HUES6 (cell line): ENCODE results near the gene PPIP5K2.
"Not testable (repeated sequence)": the region's sequence is repeated elsewhere in the genome, so short reads cannot be mapped to it uniquely, and the experiment has no call there.

Experiments
- H3K27ac ChIP-seq: 2 replicates; pipeline ENCODE4 v1.7.0; 2013; ENCODE audit warnings: low read depth, mild to moderate bottlenecking, low read length, inconsistent platforms
- H3K27me3 ChIP-seq: 2 replicates; pipeline ENCODE4 v1.6.1; 2013; ENCODE audit warnings: low read length; ENCODE audit not compliant: control insufficient read depth, insufficient read depth
- H3K36me3 ChIP-seq: 2 replicates; pipeline ENCODE4 v1.6.1; 2013; ENCODE audit warnings: low read length; ENCODE audit not compliant: control insufficient read depth, insufficient read depth
- H3K4me1 ChIP-seq: 2 replicates; pipeline ENCODE4 v1.6.1; 2013; ENCODE audit warnings: low read length; ENCODE audit not compliant: control insufficient read depth, insufficient read depth
- H3K4me3 ChIP-seq: 2 replicates; pipeline ENCODE4 v1.5.1; 2013; ENCODE audit warnings: low read depth, low read length
- H3K9ac ChIP-seq: one replicate; pipeline ENCODE4 v1.6.1; 2013; ENCODE audit warnings: mild to moderate bottlenecking, low read length
- H3K9me3 ChIP-seq: 2 replicates; pipeline ENCODE4 v1.6.1; 2013; ENCODE audit warnings: low read depth, low read length; ENCODE audit not compliant: control insufficient read depth, insufficient read depth

Gene PPIP5K2

DNA sequence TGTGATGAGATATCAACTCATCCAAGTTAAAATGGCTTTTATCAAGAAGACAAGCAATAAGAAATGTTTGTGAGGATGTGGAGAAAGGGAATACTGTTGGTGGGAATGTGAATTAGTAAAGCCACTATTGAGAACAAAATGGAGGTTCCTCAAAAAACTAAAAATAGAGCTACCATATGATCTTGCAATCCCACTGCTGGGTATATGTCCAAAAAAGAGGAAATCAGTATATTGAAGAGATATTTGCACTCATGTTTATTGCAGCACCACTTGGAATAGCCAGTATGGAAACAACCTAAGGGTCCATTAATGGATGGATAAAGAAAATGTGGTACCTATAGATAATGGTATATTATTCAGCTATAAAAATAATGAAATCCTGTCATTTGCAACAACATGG, 25.1 kb downstream of the PPIP5K2 start:
- Histone ChIP-seq H3K9me3 (no peaks in the 10 kb centered on the region), H3K4me1 (no peaks in the 10 kb centered on the region), H3K4me3 (no peak overlapping the region), H3K9ac (no peak overlapping the region), H3K27ac (no peak overlapping the region), H3K36me3 (peaks cover 6% of the 10 kb centered on the region; the same call in 1 of the 2 replicates), H3K27me3 (no peaks in the 10 kb centered on the region)

DNA sequence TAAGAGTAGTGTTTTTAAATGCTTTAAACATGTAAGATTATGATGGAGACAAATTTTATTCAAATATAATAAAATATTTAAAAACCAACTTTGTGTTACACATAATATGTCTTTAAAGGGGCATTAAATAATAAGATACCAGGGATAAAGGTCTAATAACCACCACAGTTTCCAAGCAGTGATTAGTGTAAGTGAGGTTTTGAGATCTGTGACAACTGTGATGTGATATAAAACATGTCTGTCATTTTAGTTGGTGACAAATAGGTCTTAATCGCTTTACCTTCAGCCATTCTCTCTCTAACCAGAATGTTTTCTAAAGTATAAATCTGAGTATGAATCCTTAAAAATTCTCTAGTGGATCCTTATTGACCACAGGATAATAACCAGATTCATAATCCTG, 28.1 kb downstream of the PPIP5K2 start:
- Histone ChIP-seq H3K9ac (no peak overlapping the region), H3K27ac (no peak overlapping the region)

DNA sequence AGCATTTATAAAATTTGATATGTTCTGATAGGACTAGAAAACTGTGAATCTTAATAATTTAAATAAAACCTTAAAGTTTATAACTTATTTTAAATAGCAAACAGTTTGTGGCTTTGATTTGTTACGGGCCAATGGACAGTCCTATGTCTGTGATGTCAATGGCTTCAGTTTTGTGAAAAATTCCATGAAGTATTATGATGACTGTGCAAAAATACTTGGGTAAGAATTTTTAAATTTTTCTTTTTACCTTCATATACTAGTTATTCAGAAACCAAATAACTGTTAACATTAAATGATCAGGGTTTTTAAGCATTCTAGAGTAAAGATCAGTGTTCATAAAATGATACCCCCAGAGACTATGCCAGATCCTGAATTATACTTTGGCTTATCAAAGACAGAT, 31.1 kb downstream of the PPIP5K2 start:
- H3K9me3 ChIP-seq = no peaks in the 10 kb centered on the region
- no peak overlapping the region for H3K27ac ChIP-seq
- H3K9ac ChIP-seq = no peak overlapping the region
- peaks cover 31% of the 10 kb centered on the region for H3K36me3 ChIP-seq
- H3K27me3 ChIP-seq = no peaks in the 10 kb centered on the region
- H3K4me1 ChIP-seq = no peaks in the 10 kb centered on the region
- H3K4me3 ChIP-seq = no peak overlapping the region

More for the DNA sequence above, 28.1 kb downstream of the PPIP5K2 start:
- no peak overlapping the region for H3K4me3 ChIP-seq
- H3K27me3 ChIP-seq = no peaks in the 10 kb centered on the region
- H3K36me3 ChIP-seq = peaks cover 16% of the 10 kb centered on the region
- H3K9me3 ChIP-seq = no peaks in the 10 kb centered on the region
- no peaks in the 10 kb centered on the region for H3K4me1 ChIP-seq

DNA sequence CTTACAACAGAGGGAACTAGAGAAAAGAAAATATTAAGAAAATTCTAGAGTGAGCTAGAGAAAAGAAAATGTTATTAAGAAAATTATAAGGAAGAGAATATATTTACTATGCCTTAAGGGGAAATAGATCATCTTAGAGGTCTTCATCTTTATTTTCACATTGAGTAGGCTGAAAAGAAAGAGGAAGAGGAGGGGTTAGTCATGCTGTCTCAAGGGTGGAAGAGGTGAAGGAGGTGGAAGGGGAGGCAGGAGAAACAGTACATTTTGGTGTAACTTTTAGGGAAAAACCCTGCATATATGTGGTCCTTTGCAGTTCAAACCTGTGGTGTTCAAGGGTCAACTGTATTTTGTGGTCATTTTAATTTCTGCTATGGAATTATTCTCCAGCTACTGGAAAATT, 46.6 kb downstream of the PPIP5K2 start:
- Histone ChIP-seq H3K27ac (no peak overlapping the region), H3K27me3 (no peaks in the 10 kb centered on the region), H3K9me3 (no peaks in the 10 kb centered on the region), H3K9ac (no peak overlapping the region), H3K4me1 (no peaks in the 10 kb centered on the region), H3K4me3 (no peak overlapping the region), H3K36me3 (peaks cover 12% of the 10 kb centered on the region)

DNA sequence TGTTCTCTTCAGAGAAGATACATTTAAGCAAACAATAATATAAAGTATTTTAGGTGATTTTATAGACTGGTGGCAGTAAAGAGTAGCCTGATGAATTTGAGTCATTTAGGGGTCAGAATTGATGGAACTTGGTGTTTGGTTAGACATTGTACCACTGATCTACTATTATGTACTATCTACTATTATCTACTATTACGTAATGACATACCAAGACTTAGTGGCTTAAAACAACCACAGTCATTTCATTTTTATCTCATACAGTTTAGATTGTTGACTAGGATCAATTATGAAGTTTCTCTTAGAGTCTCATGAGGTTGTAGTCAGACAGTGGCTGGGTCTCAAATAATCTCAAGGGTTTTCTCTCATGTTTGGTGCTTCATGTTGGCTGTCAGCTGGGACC, 54.0 kb downstream of the PPIP5K2 start:
- H3K4me3 ChIP-seq = no peak overlapping the region
- no peak overlapping the region for H3K9ac ChIP-seq
- H3K27me3 ChIP-seq = no peaks in the 10 kb centered on the region
- H3K27ac ChIP-seq = no peak overlapping the region
- no peaks in the 10 kb centered on the region for H3K9me3 ChIP-seq
- H3K36me3 ChIP-seq = peaks cover 7% of the 10 kb centered on the region
- no peaks in the 10 kb centered on the region for H3K4me1 ChIP-seq

DNA sequence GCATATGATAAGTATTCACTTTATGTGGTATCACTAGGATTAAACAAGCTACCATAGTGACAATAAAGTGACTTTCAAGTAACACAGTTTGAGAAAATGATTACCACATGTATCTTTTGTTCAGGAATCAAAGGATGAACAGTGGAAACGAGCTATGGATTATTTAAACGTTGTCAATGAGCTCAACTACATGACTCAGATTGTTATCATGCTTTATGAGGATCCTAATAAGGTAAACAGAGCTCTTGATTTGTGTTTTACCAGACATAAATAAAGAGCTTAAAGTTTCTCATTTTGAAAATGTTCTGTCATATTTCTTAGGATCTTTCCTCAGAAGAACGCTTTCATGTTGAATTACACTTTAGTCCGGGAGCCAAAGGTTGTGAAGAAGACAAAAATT, 57.4 kb downstream of the PPIP5K2 start:
- H3K36me3 ChIP-seq = peaks cover 11% of the 10 kb centered on the region
- H3K9ac ChIP-seq = no peak overlapping the region
- H3K27me3 ChIP-seq = no peaks in the 10 kb centered on the region
- H3K4me1 ChIP-seq = no peaks in the 10 kb centered on the region
- H3K27ac ChIP-seq = no peak overlapping the region
- H3K4me3 ChIP-seq = no peak overlapping the region
- no peaks in the 10 kb centered on the region for H3K9me3 ChIP-seq

DNA sequence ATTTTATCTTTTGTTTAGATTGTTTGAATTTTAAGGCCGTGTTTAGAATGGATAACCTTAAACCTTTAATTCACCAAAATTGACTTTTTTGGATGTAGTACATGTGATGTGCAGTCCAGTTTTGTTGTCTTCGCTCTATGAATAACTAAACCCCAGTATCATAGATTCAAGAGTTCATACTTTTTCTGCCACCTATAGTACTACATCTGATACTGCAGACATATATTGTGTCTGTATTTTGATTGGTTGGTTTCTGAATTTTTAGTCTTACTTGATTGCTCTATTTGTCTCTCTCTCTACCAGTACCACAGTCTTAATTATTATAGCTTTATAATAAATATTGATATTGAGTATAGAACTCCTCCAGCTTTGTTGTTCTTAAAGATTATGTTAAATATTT, 58.1 kb downstream of the PPIP5K2 start:
- H3K4me1 ChIP-seq = no peaks in the 10 kb centered on the region
- no peak overlapping the region for H3K9ac ChIP-seq
- H3K27ac ChIP-seq = no peak overlapping the region
- H3K27me3 ChIP-seq = no peaks in the 10 kb centered on the region
- H3K9me3 ChIP-seq = no peaks in the 10 kb centered on the region
- H3K36me3 ChIP-seq = peaks cover 11% of the 10 kb centered on the region
- H3K4me3 ChIP-seq = no peak overlapping the region

DNA sequence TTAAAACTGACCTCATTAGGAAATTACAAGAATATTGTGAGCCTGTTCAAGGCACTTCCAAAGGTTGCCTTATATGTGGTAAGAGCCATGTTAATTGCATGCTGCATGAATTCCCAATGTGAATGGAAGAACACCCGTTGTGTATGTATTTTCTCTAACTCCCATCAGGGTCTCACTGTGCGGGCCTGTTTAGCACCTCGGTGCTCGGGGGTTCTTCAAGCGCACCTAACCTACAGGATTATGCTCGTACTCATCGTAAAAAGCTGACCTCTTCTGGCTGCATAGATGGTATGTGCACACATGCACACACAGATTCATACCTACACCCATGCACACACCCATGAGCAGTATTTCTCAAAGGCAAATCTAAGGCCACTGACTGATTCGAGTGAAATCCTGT, 66.1 kb downstream of the PPIP5K2 start:
- Histone ChIP-seq H3K9ac (no peak overlapping the region), H3K27me3 (no peaks in the 10 kb centered on the region), H3K4me1 (no peaks in the 10 kb centered on the region), H3K27ac (no peak overlapping the region), H3K9me3 (no peaks in the 10 kb centered on the region), H3K36me3 (peaks cover 19% of the 10 kb centered on the region), H3K4me3 (no peak overlapping the region)

DNA sequence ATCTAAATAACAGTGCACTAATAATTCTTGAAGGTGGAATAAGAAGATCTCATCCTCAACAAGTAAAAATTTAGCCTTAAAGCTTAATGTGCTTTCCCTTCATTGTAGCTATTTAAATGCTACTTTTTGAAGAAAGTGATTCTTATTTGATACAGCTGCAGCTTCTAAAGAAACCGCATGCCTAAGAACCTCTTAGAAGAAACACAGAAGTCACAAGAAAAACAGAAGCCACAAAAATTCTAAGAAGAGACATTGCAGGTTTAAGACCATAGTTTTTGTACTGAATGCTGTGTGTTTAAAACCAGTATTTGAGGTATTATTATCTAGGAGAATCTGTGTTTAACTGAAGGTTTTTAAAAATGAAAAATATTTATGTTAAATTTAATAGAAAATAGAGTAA, 68.3 kb downstream of the PPIP5K2 start:
- H3K9me3 ChIP-seq = no peaks in the 10 kb centered on the region
- no peaks in the 10 kb centered on the region for H3K4me1 ChIP-seq
- no peaks in the 10 kb centered on the region for H3K27me3 ChIP-seq
- peaks cover 22% of the 10 kb centered on the region for H3K36me3 ChIP-seq
- no peak overlapping the region for H3K27ac ChIP-seq
- no peak overlapping the region for H3K9ac ChIP-seq
- H3K4me3 ChIP-seq = no peak overlapping the region

DNA sequence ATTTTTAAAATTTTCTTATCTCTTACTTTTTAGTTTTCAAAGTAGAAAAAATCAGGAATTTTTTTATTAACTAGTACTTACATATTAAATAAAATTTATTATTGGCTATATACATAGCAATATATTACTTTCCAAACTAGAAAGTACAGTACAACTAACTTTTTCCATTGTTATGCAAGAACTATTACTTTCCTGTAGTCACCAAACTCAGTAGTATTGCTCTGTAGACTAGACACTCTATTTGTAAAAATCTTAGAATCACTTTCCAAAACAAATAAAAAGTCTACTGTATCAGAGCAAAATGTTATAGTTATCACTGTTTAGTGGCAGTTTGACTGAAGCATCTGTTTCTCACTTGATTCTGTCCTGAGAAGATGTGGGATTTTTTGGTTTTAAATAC, 83.1 kb downstream of the PPIP5K2 start:
- H3K4me1 ChIP-seq = no peaks in the 10 kb centered on the region
- H3K27ac ChIP-seq = no peak overlapping the region
- peaks cover 2% of the 10 kb centered on the region for H3K36me3 ChIP-seq
- no peak overlapping the region for H3K9ac ChIP-seq
- no peaks in the 10 kb centered on the region for H3K9me3 ChIP-seq
- no peaks in the 10 kb centered on the region for H3K27me3 ChIP-seq
- no peak overlapping the region for H3K4me3 ChIP-seq

DNA sequence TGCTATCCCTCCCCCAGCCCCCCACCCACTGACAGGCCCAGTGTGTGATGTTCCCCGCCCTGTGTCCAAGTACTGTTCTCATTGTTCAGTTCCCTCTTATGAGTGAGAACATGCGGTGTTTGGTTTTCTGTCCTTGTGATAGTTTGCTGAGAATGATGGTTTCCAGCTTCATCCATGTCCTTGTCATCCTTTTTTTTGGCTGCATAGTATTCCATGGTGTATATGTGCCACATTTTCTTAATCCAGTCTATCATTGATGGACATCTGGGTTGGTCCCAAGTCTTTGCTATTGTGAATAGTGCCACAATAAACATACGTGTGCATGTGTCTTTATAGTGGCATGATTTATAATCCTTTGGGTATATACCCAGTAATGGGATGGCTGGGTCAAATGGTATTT, 84.9 kb downstream of the PPIP5K2 start:
- H3K4me3 ChIP-seq, H3K27ac ChIP-seq, H3K36me3 ChIP-seq, H3K4me1 ChIP-seq, H3K27me3 ChIP-seq, H3K9ac ChIP-seq, H3K9me3 ChIP-seq: not testable (repeated sequence)

DNA sequence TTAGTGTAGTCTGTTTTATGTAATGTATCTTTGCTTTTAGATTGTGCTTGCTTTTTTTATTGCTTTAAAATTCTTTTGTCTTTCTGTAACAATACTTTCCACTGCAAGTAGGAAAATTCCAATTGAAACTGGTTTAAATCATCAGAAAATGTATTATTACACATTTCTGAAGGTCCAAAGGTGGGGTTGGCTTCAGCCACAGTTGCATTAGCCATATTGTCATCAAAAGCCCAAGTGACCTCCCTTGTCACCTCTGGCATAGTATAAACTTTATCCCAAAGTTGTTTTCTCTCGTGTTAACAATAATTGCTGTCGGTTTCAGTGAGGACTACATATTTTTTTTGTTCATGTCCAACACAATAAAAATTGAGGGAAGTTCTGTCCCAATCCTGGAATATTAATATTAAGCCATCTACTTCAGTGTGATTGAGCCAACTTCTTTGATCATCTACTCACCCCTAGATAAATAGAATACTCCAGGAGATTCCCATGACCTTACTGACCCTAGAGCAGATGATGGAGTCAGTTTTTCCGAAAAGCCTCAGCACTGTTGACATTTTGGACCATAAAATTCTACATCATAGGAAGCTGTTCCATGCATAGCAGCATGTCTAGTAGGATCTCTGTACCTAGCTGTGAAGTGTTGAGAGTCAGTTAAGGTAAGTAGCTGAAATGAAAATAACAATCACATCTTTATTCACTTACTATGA, 86.0 kb downstream of the PPIP5K2 start:
- Histone ChIP-seq H3K27me3 (no peaks in the 10 kb centered on the region), H3K4me1 (no peaks in the 10 kb centered on the region), H3K27ac (no peak overlapping the region), H3K4me3 (no peak overlapping the region), H3K9ac (no peak overlapping the region), H3K9me3 (no peaks in the 10 kb centered on the region), H3K36me3 (peaks cover 2% of the 10 kb centered on the region)
